Adrenal gland (tissue), 5 donors: ENCODE data around the gene SLC35B4.

Experiments used
- CTCF ChIP-seq, 6 experiments: fragments of 450-650 bp in 4 of 6; fragments of 200-600 bp in 2 of 6; sonication (generic) in 1 of 6; IDR thresholded peaks; 1 replicate in 5 of 6; 2 replicates in 1 of 6; pipeline versions ENCODE4 v1.5.1 to v1.8.0; 2016 to 2021; ENCODE audit warnings: antibody characterized with exemption in 6 of 6, mild to moderate bottlenecking in 2 of 6, moderate library complexity in 1 of 6
- POLR2A ChIP-seq, 2 donors: fragments of 450-650 bp; IDR thresholded peaks; one replicate each; pipeline ENCODE4 v1.6.1; 2017; ENCODE audit warnings: antibody characterized with exemption in 2 of 2, mild to moderate bottlenecking in 2 of 2, moderate library complexity in 1 of 2
- donor health status: DM: no; HTN: no; CAD: no.

- TF ChIP-seq CTCF (IDR thresholded peaks at IDR 0.05) (no peak), POLR2A (IDR thresholded peaks at IDR 0.05) (no peak)
These were observed 4.9 kb downstream of the SLC35B4 start for GRCh38 chr7:134311807-134312206.
